ENCODE measurements around the gene POLD3.

POLD3 gene

DNA sequence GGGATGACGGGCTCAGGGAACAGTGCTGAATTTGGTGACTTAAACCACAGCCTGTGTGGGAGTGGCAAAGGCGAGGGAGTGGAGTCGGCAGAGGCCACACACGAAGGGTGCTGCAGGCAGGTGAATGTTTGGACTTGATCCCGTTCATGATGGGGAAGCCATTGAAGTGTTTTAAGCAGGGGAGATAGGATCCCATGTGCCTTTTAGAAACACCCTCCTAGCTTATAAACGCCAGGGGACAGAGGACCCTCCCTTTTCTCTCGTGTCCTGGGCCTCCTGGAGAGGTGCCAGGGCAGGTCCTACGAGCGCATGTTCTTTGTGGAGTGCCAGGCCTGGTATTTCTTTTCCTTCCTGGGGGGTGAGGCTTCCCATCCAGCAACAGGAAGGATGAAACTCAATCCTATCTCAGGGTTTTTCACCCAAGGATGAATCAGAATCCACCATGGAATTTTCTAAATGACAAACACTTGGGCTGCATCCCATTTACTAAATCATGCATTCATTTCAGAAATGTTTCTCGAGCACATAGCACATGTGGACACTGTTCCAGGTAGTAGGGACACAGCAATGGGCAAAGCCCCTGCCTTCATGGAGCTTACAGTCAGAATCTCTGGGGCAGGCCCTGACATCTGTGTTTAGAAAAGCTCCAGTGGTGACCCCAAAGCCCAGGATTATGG, 79.3 kb downstream of the POLD3 start:
- no peak for DNase-seq

GRCh38 chr11:74672332-74672955, 80.1 kb downstream of the POLD3 start:
- peak in 1 of 58 donors; percentile 35 for DNase-seq

DNA sequence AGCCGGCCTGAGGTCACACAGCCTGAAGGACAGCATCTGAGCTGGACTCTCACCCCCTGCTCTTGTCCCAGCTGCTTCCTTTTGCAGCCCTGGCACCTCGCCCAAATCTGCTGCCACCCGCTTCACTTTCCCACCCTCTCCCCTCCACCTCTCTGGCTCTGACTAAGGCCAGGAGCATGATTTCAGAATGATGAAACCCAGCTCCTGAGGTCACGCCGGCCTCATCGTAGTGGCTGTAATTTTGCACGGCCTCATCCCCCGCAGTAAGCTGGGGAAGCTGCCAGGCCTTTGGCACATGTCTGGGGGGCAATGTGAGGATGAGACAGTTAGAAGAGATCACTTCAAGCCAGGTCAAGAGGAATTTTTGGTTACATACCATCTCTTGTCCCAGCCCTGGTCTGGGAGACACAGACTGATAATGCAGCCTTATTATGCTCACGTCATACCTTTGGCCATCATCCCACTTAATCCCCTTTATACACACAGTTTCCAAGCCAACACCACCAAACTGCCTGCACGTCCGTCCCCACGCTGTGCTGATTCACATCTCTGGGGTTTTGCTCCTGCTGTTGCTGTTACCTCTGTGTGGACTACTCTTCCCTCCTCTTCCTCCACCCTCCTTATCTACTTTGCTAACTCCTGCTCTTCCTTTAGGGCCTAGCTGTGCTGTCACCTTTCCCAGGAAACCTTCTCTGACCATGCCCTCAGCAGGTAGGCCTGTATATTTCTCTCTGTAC, 80.7 kb downstream of the POLD3 start:
- peak in 19 of 58 donors; percentile 24 to 85 (median 39) for DNase-seq

DNA sequence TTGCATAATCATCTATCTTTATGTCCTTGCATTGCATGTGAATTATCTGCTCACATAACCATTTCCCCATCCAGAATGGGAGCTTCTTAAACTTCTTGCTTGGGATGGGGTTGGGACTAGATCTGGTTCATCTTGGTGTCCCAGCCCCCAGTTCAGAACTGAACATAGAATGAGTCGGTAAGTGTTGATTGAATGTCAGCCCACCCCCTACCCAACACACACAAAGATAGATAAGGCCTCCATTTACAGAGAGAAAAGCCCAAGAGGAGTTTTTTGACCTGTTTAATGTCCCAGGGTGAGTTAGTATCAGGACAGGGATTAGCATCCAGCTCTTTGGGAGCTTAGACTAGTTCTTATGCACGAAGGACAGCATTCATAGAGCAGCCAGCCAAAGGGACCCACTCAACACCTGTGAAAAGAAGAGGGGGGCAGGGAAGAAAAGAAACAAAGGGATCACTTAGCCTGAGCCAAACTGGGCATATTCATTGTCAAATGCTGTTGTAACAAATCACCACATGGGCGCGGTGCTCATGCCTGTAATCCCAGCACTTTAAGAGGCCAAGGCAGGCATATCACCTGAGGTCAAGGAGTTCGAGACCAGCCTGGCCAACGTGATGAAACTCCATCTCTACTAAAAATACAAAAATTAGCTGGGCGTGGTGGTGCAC, 81.4 kb downstream of the POLD3 start:
- DNase-seq, result peak in 20 of 58 donors; percentile 14 to 88 (median 33)

- no peak for DNase-seq
Observed at GRCh38 chr11:74675761-74676160, 83.4 kb downstream of the POLD3 start.

- no peak for DNase-seq
Observed at GRCh38 chr11:74676596-74676995, 84.2 kb downstream of the POLD3 start.

DNA sequence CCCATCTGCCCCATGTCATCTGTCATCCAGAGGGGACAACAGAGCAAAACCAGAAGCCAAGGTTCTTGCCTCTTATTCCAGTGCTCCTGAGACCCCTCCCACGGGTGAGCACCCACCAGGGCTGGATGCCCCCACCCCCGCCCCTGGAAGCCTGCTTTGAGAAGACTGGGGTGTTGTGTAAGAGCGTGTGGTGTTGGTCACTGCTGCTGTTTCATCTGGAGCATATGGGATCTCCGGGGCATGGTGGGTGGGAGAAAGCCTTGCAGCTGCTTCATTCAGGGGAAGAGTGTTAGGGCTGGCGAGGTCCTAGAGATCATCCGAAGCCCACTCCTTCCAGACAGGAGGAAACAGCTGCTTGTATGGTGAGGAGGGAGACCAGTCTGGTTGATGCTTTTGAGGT, 84.7 kb downstream of the POLD3 start:
- no peak for DNase-seq

DNA sequence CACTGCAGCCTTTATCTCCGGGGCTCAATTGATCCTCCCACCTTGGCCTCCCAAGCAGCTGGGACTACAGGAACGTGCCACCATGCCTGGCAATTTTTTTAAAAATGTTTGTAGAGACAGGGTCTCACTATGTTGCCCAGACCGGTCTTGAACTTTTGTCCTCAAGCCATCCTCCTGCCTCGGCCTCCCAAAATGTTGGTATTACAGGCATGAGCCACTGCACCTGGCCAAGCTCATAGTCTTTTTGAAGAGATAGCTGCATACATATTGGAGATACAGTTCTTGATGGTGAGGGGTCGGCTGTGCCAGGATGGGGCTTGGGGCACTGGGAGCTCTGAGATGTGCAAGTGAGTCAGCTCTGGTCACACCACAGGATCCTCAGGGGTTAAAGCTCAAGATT, 85.7 kb downstream of the POLD3 start:
- DNase-seq, result no peak

- no peak for DNase-seq
Observed at GRCh38 chr11:74678591-74679512, 86.5 kb downstream of the POLD3 start.

GRCh38 chr11:74679513-74679865, 87.1 kb downstream of the POLD3 start:
- no peak for DNase-seq

GRCh38 chr11:74680035-74680671, 87.8 kb downstream of the POLD3 start:
- no peak for DNase-seq

- DNase-seq, result no peak
Observed at GRCh38 chr11:74680703-74681531, 88.5 kb downstream of the POLD3 start.

DNA sequence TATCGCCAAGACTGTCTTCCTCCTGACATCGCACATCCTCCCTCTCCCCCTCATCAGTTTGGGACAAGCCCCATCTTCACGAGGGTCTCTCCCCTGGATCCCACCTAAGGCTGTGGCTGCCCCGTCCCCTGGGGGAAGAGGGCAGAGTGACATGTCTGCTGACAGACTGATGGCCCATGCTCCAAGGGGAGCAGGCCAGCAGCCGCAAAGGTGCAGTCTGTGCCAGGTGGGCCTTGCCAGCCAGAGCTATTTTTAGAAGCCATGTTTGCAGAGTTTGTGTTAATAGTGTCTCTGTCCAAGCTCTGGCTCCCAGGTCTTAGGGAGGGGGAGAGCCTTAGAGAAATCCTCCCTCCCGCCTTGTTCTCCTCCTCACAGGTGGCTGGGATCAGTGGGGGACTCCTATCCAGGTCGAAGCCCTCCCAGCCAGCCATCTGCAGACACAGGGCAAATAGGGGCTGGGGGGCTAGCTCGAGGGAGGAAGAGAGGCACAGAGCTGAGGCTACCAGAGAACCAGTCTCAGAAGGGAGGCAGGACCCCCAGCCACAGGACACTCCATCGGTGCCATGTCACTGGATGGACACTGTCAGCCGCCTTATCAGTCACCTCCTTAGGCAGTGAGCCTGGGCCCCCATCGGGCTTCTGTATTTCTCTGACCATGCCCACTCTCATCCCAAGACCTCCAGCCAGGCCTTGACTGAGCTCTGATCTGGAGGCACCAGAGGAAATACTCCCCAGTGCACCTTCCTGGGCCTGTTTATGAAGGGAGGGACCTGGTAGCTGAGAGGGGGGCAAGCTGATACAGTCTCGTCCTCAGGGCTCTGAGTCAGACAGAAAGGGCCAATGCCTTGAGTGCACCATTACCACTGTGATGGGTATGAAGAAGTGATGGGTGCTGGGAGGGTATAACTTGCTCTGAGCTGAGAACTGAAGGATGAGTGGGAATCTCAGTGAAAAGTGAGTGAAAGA, 89.6 kb downstream of the POLD3 start:
- peak in 11 of 58 donors; percentile 8 to 30 (median 22) for DNase-seq

DNA sequence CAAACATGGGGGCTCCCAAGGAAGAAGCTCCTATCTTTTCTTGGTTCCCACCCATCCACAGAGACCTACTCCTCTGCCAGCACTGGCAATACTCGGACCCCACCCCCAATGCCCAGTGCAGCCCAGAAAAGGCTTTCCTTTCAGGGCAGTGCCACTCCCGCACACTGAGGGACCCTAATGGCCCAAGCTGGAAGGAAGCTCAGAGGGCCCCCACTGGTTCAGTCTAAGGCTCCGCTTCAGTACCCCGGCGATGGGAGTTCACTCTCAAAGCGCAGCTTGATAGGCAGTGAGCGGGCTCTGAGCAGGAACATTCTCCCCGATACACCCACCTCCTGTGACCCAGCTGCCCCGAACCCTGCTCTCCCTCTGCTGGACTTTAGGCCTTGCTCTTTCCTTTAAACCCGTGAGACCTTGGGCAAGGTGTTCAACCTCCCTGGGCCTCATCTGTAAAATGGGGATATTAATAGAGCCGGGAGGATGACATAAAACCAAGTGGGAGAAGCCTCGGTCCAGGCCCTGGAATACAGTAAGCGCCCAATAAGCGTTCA, 90.4 kb downstream of the POLD3 start:
- DNase-seq, result no peak

GRCh38 chr11:74683279-74683871, 91.0 kb downstream of the POLD3 start:
- DNase-seq, result peak in 56 of 58 donors; percentile 19 to 90 (median 78)

GRCh38 chr11:74683941-74684481, 91.6 kb downstream of the POLD3 start:
- no peak for DNase-seq

- DNase-seq, result no peak
Observed at GRCh38 chr11:74684661-74685060, 92.3 kb downstream of the POLD3 start.
